Ectodermal cell (in vitro differentiated cells): ENCODE data around the gene SHMT1.

ENCODE experiments used
- H3K27ac ChIP-seq: 2 replicates; pipeline ENCODE4 v1.7.0; 2013; ENCODE audit warnings: mild to moderate bottlenecking, low read depth, low read length; ENCODE audit not compliant: insufficient read depth, poor library complexity, severe bottlenecking
- H3K27me3 ChIP-seq: 2 replicates; pipeline ENCODE4 v1.7.0; 2013; ENCODE audit warnings: mild to moderate bottlenecking, low read length; ENCODE audit not compliant: insufficient read depth, control insufficient read depth, poor library complexity, severe bottlenecking
- H3K36me3 ChIP-seq: one replicate; pipeline ENCODE4 v1.7.0; 2013; ENCODE audit warnings: low read length; ENCODE audit not compliant: control insufficient read depth, insufficient read depth
- H3K4me1 ChIP-seq: one replicate; pipeline ENCODE4 v1.7.0; 2013; ENCODE audit warnings: low read length; ENCODE audit not compliant: control insufficient read depth, insufficient read depth
- H3K4me3 ChIP-seq: 2 replicates; pipeline ENCODE4 v1.7.0; 2013; ENCODE audit warnings: low read depth, low read length, control low read depth; ENCODE audit not compliant: insufficient read depth
- H3K9me3 ChIP-seq: 2 replicates; pipeline ENCODE4 v1.7.0; 2013; ENCODE audit warnings: mild to moderate bottlenecking, low read length, moderate library complexity; ENCODE audit not compliant: control insufficient read depth
- WGBS, 2 experiments: methylation state at CpG; one replicate each; pipeline ENCODE4 v1.1.7; 2013; ENCODE audit warnings: missing lambda C conversion rate in 2 of 2; 5-methylcytosine and 5-hydroxymethylcytosine counted together

SHMT1 gene

DNA sequence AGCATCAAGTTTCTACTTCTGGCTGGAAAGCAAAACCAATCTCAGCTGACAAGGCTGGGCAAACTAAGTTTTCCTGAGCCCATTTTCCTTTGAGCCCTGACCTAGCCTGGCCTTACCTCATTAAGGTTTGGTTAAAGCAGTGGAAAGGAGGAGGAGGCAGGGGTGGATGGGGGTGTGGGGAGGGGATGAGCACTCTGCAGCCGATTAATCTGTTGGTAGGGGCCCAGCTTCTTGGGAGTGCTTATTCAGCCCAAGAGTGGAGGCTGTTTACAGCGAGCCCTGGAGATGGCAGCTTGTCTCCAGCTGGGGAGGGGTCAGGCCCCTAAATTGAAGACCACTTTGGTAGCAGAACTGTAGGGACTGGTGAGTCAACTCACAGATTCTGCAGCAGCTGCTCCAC, 36.3 kb downstream of the SHMT1 start:
- Histone ChIP-seq H3K4me3 (no peak overlapping the region), H3K9me3 (no peaks in the 10 kb centered on the region), H3K27ac (no peak overlapping the region), H3K4me1 (no peaks in the 10 kb centered on the region), H3K36me3 (peaks cover 18% of the 10 kb centered on the region), H3K27me3 (no peaks in the 10 kb centered on the region)
- WGBS, 2 experiments = 84 to 85% methylated on average over 2 of the region's 2 CpGs

GRCh38 chr17:18326572-18326971, 36.8 kb downstream of the SHMT1 start:
- WGBS, 2 experiments = 95 to 96% methylated on average over 6 of the region's 6 CpGs
- H3K36me3 ChIP-seq = peaks cover 17% of the 10 kb centered on the region
- no peaks in the 10 kb centered on the region for H3K27me3 ChIP-seq
- H3K27ac ChIP-seq = no peak overlapping the region
- no peaks in the 10 kb centered on the region for H3K9me3 ChIP-seq
- H3K4me3 ChIP-seq = no peak overlapping the region
- no peaks in the 10 kb centered on the region for H3K4me1 ChIP-seq

- Histone ChIP-seq H3K36me3 (peaks cover 14% of the 10 kb centered on the region), H3K4me1 (no peaks in the 10 kb centered on the region), H3K27me3 (no peaks in the 10 kb centered on the region), H3K4me3 (no peak overlapping the region), H3K9me3 (no peaks in the 10 kb centered on the region), H3K27ac (no peak overlapping the region)
- WGBS, 2 experiments = 88 to 96% methylated on average over 2 of the region's 2 CpGs
Observed at GRCh38 chr17:18326039-18326438, 37.3 kb downstream of the SHMT1 start.

GRCh38 chr17:18324140-18325050, 39.0 kb downstream of the SHMT1 start:
- Histone ChIP-seq H3K27ac (no peak overlapping the region), H3K27me3 (no peaks in the 10 kb centered on the region), H3K36me3 (peaks cover 14% of the 10 kb centered on the region), H3K9me3 (no peaks in the 10 kb centered on the region), H3K4me1 (no peaks in the 10 kb centered on the region), H3K4me3 (no peak overlapping the region)
- WGBS, 2 experiments = 95 to 97% methylated on average over 27 of the region's 27 CpGs

DNA sequence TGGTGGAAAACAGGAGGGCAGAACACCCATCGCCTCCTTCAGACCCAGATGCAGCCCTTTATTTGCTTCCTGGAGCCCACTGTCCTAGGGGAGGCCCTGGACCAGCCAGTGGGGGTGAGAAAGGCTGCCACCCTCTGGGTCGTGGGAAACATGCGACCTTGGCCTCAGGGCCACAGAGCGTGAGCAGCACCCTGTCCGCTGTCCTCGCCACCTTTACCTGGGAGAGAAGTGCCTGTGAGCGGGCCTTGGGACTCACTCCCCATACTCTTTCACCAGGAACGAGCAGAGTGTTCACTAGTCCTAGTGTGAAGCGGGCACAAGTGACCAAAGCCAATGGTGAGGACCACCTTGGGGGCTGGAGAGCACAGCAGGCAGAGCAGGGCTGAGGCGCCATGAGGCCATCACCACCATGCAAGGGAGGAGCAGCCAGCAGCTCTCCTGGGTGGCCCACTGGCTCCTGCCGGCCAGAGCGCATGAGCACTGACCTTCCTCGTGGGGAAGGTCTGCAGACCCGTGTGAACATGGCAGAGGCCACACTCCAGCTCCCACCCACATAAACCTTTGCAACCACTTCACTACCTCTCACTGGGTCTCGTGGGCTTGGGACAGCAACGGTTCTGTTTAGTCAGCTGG, 39.7 kb downstream of the SHMT1 start:
- no peak overlapping the region for H3K27ac ChIP-seq
- H3K27me3 ChIP-seq = no peaks in the 10 kb centered on the region
- H3K4me1 ChIP-seq = no peaks in the 10 kb centered on the region
- no peaks in the 10 kb centered on the region for H3K9me3 ChIP-seq
- H3K4me3 ChIP-seq = no peak overlapping the region
- H3K36me3 ChIP-seq = peaks cover 14% of the 10 kb centered on the region
- WGBS, 2 experiments = 93 to 94% methylated on average over 16 of the region's 16 CpGs

GRCh38 chr17:18323007-18323406, 40.3 kb downstream of the SHMT1 start:
- Histone ChIP-seq H3K36me3 (peaks cover 14% of the 10 kb centered on the region), H3K9me3 (no peaks in the 10 kb centered on the region), H3K27ac (no peak overlapping the region), H3K27me3 (no peaks in the 10 kb centered on the region), H3K4me1 (no peaks in the 10 kb centered on the region), H3K4me3 (no peak overlapping the region)
- WGBS, 2 experiments = 83 to 89% methylated on average over 3 of the region's 3 CpGs

GRCh38 chr17:18322522-18322921, 40.8 kb downstream of the SHMT1 start:
- H3K27ac ChIP-seq = no peak overlapping the region
- H3K9me3 ChIP-seq = no peaks in the 10 kb centered on the region
- no peaks in the 10 kb centered on the region for H3K4me1 ChIP-seq
- 94 to 95% methylated on average over 12 of the region's 12 CpGs for WGBS, 2 experiments
- peaks cover 14% of the 10 kb centered on the region for H3K36me3 ChIP-seq
- H3K27me3 ChIP-seq = no peaks in the 10 kb centered on the region
- H3K4me3 ChIP-seq = no peak overlapping the region

GRCh38 chr17:18321309-18321708, 42.0 kb downstream of the SHMT1 start:
- 89% methylated on average over 5 of the region's 5 CpGs for WGBS, 2 experiments
- Histone ChIP-seq H3K4me3 (no peak overlapping the region), H3K27ac (no peak overlapping the region), H3K27me3 (no peaks in the 10 kb centered on the region), H3K9me3 (no peaks in the 10 kb centered on the region), H3K36me3 (peaks cover 14% of the 10 kb centered on the region), H3K4me1 (no peaks in the 10 kb centered on the region)

- no peaks in the 10 kb centered on the region for H3K27me3 ChIP-seq
- peaks cover 14% of the 10 kb centered on the region for H3K36me3 ChIP-seq
- H3K4me3 ChIP-seq = no peak overlapping the region
- peaks cover 8% of the 10 kb centered on the region for H3K4me1 ChIP-seq
- 94% methylated on average over 7 of the region's 7 CpGs for WGBS, 2 experiments
- no peaks in the 10 kb centered on the region for H3K9me3 ChIP-seq
- no peak overlapping the region for H3K27ac ChIP-seq
Observed at GRCh38 chr17:18320301-18320700, 43.0 kb downstream of the SHMT1 start.

DNA sequence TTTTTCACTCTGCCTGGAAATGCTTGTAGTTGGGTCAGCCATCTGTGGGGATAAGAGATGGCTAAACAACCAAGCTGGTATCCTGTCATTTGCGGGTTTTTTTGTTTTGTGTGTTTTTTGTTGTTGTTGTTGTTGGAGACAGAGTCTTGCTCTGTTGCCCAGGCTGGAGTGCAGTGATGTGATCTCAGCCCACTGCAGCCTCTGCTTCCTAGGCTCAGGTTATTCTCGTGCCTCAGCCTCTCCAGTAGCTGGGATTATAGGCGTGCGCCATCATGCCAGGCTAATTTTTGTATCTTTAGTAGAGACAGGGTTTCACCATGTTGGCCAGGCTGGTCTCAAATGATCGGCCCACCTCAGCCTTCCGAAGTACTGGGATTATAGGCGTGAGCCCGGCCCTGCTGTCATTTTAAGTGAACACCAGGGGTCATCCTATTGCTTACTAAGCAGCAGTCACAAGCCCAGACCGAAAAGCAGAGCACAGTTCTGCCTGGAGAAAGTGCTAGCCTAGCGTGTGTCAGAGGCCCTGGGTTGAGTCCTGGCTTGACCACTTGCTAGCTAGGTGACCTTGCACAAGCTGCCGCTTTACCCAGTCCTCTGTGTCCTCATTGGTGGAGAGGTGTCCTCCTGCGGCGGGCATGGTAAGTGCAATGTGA, 43.6 kb downstream of the SHMT1 start:
- WGBS, 2 experiments = 73 to 77% methylated on average over 13 of the region's 13 CpGs
- Histone ChIP-seq H3K27me3 (no peaks in the 10 kb centered on the region), H3K4me1 (peaks cover 8% of the 10 kb centered on the region), H3K9me3 (no peaks in the 10 kb centered on the region), H3K27ac (no peak overlapping the region), H3K4me3 (no peak overlapping the region), H3K36me3 (peaks cover 14% of the 10 kb centered on the region)
